Esophagus muscularis mucosa (tissue), 3 donors: ENCODE results near the gene ARMC2.

ENCODE experiments used
- POLR2AphosphoS5 ChIP-seq, 2 donors: sonication (generic); formaldehyde crosslinking; IDR thresholded peaks; one replicate each; pipeline ENCODE4 v1.6.1; 2017; ENCODE audit warnings: antibody characterized with exemption in 2 of 2
- TF ChIP-seq, protein P1 (sequence below), 3 experiments: fragments of 200-600 bp in 2 of 3; fragments of 450-650 bp in 1 of 3; sonication (generic) in 2 of 3; IDR thresholded peaks; one replicate each; pipeline ENCODE4 v1.5.1; 2017 to 2019; ENCODE audit warnings: antibody characterized with exemption in 3 of 3, mild to moderate bottlenecking in 2 of 3, moderate library complexity in 1 of 3

DNA sequence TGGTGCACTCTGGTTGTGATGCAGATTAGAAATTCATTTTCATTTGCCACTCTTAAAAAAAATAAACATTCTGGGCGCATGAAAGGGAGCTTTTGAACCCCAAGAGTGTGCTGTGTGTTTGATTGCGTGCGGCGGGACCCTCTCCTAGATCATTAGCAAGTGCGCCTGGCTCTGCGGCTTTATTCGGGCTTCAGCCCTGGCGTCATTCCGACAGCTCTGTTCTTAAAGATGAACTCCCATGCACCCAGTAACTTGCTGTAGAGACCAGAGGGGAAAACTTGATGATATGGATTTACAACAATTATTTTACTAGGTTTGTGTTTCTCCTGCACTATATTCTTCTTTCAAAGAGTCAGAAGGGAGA, 48.9 kb upstream of the ARMC2 start:
- TF ChIP-seq, protein P1, sequence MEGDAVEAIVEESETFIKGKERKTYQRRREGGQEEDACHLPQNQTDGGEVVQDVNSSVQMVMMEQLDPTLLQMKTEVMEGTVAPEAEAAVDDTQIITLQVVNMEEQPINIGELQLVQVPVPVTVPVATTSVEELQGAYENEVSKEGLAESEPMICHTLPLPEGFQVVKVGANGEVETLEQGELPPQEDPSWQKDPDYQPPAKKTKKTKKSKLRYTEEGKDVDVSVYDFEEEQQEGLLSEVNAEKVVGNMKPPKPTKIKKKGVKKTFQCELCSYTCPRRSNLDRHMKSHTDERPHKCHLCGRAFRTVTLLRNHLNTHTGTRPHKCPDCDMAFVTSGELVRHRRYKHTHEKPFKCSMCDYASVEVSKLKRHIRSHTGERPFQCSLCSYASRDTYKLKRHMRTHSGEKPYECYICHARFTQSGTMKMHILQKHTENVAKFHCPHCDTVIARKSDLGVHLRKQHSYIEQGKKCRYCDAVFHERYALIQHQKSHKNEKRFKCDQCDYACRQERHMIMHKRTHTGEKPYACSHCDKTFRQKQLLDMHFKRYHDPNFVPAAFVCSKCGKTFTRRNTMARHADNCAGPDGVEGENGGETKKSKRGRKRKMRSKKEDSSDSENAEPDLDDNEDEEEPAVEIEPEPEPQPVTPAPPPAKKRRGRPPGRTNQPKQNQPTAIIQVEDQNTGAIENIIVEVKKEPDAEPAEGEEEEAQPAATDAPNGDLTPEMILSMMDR (IDR thresholded peaks at IDR 0.05) = no peak
- no peak for TF ChIP-seq POLR2AphosphoS5 (IDR thresholded peaks at IDR 0.05)
